Pancreas (tissue), 10 donors: Measurements from ENCODE around the gene DMRT3. TPM values are rescaled to one million over a fixed set of nuclear protein-coding genes. Genes with fewer than 3 reads are reported as not detected.

Source experiments
- ATAC-seq, 4 donors: fragments of 200-7000 bp; cut with Tn5 transposase; one replicate each; pipeline versions ENCODE4 v1.8.0 to v1.9.1; 2020; ENCODE audit warnings: mild to moderate bottlenecking in 4 of 4, moderate library complexity in 4 of 4
- DNase-seq, 6 donors: peaks; one replicate each; pipeline ENCODE4 v3.0.0-alpha.2; 2020
- FAIRE-seq: peaks from 2 replicates; lab custom pipeline; 2012; peaks lifted over from hg19 to GRCh38; lab: Jason Lieb, UNC
- H3K27ac ChIP-seq, 4 donors: fragments of 200-600 bp; sonication (generic); 1 replicate in 3 of 4; 2 replicates in 1 of 4; pipeline versions ENCODE4 v1.5.0 to v1.8.0; 2020
- H3K27me3 ChIP-seq, 4 donors: fragments of 200-600 bp; one replicate each; pipeline ENCODE4 v1.8.0; 2021
- H3K36me3 ChIP-seq, 3 donors: fragments of 200-600 bp; sonication (generic) in 1 of 3; one replicate each; pipeline versions ENCODE4 v1.5.0 to v1.8.0; 2020 to 2021
- H3K4me1 ChIP-seq, 3 donors: fragments of 200-600 bp; one replicate each; pipeline ENCODE4 v1.8.0; 2021
- H3K4me3 ChIP-seq, 4 donors: fragments of 200-600 bp; sonication (generic) in 2 of 4; one replicate each; pipeline versions ENCODE4 v1.5.0 to v1.8.0; 2020 to 2021
- H3K9me3 ChIP-seq, 4 donors: fragments of 200-600 bp; one replicate each; pipeline ENCODE4 v1.8.0; 2021
- WGBS, 2 donors: extraction: QIAGEN DNeasy Blood & Tissue Kit; methylation state at CpG; one replicate each; pipeline ENCODE4 v1.1.7; 2013; 5-methylcytosine and 5-hydroxymethylcytosine counted together
- intact Hi-C, 3 donors: fragments of 100-400 bp; cut with DNase I; formaldehyde crosslinking; loops; one replicate each; pipeline versions ENCODE4 v1.11.1 to v1.14.2; 2022
- polyA plus RNA-seq, 2 donors: library from polyadenylated mRNA; stranded (reverse); fragments of 200-250 nt; gene quantifications; one replicate each; pipeline ENCODE4 v1.2.3, GENCODE V29; 2013
- total RNA-seq, 6 donors: library from RNA; stranded (reverse); fragmentation: NEBNext Ultra II Directional in 4 of 6; extraction: Animal tissue kit (Norgen Biotek cat#: 25700) in 4 of 6; gene quantifications; one replicate each; pipeline versions ENCODE4 v1.2.1 to v1.2.4, GENCODE V29; 2021 to 2023
- TF ChIP-seq, protein P1 (sequence below), 4 donors: fragments of 200-600 bp; sonication (generic) in 3 of 4; IDR thresholded peaks; one replicate each; pipeline versions ENCODE4 v1.5.0 to v1.8.0; 2021; ENCODE audit warnings: antibody characterized with exemption in 4 of 4
- donor health status: healthy with polysubstance abuse.
- donor health status: DM: no; HTN: no; CAD: no; lungs with moderate emphysema.
- donor health status: DM: no; HTN: no; CAD: no.
- donor health status: control.
- donor health status: control.
- donor health status: Bipolar disorder and iron deficiency.
- donor health status: DM: yes; HTN: yes; CAD: no.
- donor health status: DM: no; HTN: no; CAD: no.
- donor health status: DM: no; HTN: no; CAD: no.
- donor health status: DM: yes; HTN: yes; CAD: no.

Gene DMRT3
- total and polyA plus RNA-seq, 8 donors: not detected

DNA sequence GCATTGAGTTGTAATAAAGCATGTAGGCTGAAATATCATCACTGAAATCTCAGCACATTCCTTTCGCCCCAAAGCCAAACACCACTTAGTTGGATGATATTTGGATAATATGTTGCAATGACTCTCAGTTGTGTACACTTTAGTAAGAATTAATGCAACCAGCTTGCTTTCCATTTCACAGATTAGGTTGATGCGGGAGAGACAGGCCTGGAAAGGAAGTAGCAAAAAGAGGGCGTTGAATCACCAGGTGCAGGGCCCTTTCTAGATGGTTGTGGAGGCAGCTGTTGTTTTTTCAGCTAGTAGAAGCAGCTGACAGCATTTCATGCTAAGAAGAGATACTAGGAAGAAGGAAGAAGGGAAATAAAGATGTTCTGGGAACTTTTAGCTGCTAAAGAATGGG lies 30.9 kb downstream of the DMRT3 start:
- H3K4me1 ChIP-seq: no peaks in the 10 kb centered on the region
- intact Hi-C loops: loop anchor here in 2 of 3 donors (5.0 to 10.0 kb wide), 2 partner anchors 113 to 115 kb away; no protein-coding TSS in a partner anchor
- ATAC-seq: no peak

DNA sequence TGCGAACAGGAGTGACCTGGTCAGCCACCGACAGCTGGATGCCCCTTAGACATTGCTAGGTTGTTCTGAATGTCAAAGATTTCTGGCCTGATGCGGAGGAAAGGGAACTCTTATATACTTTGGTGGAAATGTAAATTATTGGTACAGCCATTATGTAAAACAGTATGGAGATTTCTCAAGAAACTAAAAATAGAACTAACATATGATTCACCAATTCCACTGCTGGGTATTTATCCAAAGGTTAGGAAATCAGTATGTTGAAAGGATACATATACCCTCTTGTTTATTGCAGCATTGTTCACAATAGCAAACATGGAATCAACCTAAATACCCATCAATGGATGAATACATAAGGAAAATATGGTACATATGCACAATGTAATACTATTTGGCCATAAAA lies 31.8 kb downstream of the DMRT3 start:
- TF ChIP-seq, protein P1, sequence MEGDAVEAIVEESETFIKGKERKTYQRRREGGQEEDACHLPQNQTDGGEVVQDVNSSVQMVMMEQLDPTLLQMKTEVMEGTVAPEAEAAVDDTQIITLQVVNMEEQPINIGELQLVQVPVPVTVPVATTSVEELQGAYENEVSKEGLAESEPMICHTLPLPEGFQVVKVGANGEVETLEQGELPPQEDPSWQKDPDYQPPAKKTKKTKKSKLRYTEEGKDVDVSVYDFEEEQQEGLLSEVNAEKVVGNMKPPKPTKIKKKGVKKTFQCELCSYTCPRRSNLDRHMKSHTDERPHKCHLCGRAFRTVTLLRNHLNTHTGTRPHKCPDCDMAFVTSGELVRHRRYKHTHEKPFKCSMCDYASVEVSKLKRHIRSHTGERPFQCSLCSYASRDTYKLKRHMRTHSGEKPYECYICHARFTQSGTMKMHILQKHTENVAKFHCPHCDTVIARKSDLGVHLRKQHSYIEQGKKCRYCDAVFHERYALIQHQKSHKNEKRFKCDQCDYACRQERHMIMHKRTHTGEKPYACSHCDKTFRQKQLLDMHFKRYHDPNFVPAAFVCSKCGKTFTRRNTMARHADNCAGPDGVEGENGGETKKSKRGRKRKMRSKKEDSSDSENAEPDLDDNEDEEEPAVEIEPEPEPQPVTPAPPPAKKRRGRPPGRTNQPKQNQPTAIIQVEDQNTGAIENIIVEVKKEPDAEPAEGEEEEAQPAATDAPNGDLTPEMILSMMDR (IDR thresholded peaks at IDR 0.05): no peak
- no peaks in the 10 kb centered on the region for H3K9me3 ChIP-seq
- H3K4me1 ChIP-seq: no peaks in the 10 kb centered on the region
- no peak for FAIRE-seq
- no peak overlapping the region for H3K4me3 ChIP-seq
- H3K27ac ChIP-seq: no peak overlapping the region
- DNase-seq: no peak
- ATAC-seq: no peak
- no peaks in the 10 kb centered on the region for H3K36me3 ChIP-seq
- 71 to 80% methylated on average over 3 of the region's 3 CpGs for WGBS, 2 donors
- intact Hi-C loops: loop anchor here in 2 of 3 donors (5.0 to 10.0 kb wide), 2 partner anchors 113 to 116 kb away; no protein-coding TSS in a partner anchor
- peaks cover 0 to 18% (median 7%) of the 10 kb centered on the region in 4 donors for H3K27me3 ChIP-seq

More for the DNA sequence above, 30.9 kb downstream of the DMRT3 start:
- no peaks in the 10 kb centered on the region for H3K36me3 ChIP-seq
- H3K9me3 ChIP-seq: no peaks in the 10 kb centered on the region
- TF ChIP-seq, protein P1 (IDR thresholded peaks at IDR 0.05): no peak
- DNase-seq (no peak), FAIRE-seq (no peak)
- peaks cover 0 to 18% (median 7%) of the 10 kb centered on the region in 4 donors for H3K27me3 ChIP-seq
- H3K27ac ChIP-seq: no peak overlapping the region
- 82 to 88% methylated on average over 3 of the region's 3 CpGs for WGBS, 2 donors
- no peak overlapping the region for H3K4me3 ChIP-seq

DNA sequence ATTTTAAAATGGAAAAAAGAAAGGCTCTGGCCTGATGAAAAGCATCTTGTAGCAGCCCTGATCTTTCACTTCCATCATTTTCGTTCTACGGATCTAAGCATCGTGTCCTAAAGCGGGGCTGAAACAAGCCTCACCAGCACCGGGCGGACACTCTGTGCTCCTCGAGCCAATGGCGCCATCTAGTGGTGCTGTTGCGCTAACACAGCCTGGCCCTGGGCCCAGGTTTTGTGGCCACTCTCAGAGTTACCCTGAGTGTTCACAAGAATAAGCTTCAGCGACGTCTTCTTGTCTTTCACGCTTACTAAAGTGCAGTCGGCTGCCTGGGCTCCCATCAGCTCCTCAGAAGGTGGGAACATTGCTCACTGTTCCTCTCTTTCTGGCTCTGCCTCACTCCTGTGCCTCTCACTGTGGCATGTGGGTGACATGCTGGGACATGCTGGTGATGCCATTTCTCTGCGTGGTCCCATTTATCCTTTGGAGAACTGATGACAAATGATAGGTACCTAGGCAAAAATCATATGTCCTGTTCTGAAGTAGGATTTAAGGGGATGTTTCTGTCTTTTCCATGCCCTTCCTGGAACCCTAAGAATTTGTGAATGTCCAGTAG lies 32.7 kb downstream of the DMRT3 start:
- FAIRE-seq: no peak

DNA sequence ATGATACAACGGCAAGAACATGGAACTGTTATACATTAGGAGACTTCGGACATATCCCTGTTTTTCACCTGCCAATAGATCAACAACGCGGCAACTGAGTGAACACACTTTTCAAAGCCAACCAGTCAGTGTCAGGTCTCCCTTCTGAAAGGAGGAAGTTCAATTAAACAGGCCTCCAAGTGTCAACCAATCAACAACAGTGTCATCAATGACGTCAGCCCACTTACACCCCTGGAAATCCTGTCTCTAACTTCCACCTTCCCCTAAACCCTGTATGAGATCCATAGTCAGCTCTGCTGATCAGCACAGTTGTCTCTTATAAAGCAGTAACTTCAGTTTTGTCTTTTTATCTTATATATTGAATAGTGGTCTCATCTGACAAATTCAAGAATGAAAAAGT lies 36.6 kb downstream of the DMRT3 start:
- WGBS, 2 donors: 55 to 66% methylated on average over 5 of the region's 5 CpGs
- FAIRE-seq (no peak), ATAC-seq (no peak)

More for the DNA sequence above, 32.7 kb downstream of the DMRT3 start:
- Histone ChIP-seq H3K9me3 (no peaks in the 10 kb centered on the region), H3K4me3 (no peak overlapping the region), H3K27me3 (peaks cover 0 to 14% (median 6%) of the 10 kb centered on the region in 4 donors), H3K27ac (no peak overlapping the region), H3K4me1 (no peaks in the 10 kb centered on the region), H3K36me3 (no peaks in the 10 kb centered on the region)
- TF ChIP-seq, protein P1 (IDR thresholded peaks at IDR 0.05): peak; percentile 97 to 99 (median 98)
- WGBS, 2 donors: 6% methylated on average over 14 of the region's 14 CpGs
- ATAC-seq (peak; percentile 96 to 99 (median 98)), DNase-seq (peak; percentile 65 to 95 (median 89))
- intact Hi-C loops: loop anchor here in 2 of 3 donors (5.0 to 10.0 kb wide), 2 partner anchors 114 to 117 kb away; no protein-coding TSS in a partner anchor

More for the DNA sequence above, 36.6 kb downstream of the DMRT3 start:
- DNase-seq: no peak
- Histone ChIP-seq H3K27me3 (peaks cover 0 to 10% (median 2%) of the 10 kb centered on the region in 4 donors), H3K27ac (no peak overlapping the region), H3K9me3 (no peaks in the 10 kb centered on the region), H3K36me3 (no peaks in the 10 kb centered on the region), H3K4me3 (no peak overlapping the region), H3K4me1 (no peaks in the 10 kb centered on the region)
- TF ChIP-seq, protein P1 (IDR thresholded peaks at IDR 0.05): no peak
- intact Hi-C loops: no loop called here
